Measurements from ENCODE around the gene USF3.

- no peak for TF ChIP-seq CTCF (conservative IDR thresholded peaks at IDR 0.05; ENCODE audit: low read length)
- TF ChIP-seq EZH2phosphoT487 (IDR thresholded peaks at IDR 0.05; ENCODE audit: borderline replicate concordance): no peak
These were observed 437 bp upstream of the USF3 start for GRCh38 chr3:113696658-113697499.
